Activated CD8-positive, alpha-beta T cell treated with anti-CD3 and anti-CD28 coated beads for 36 hours (primary cell): ENCODE measurements around the gene TRPV5. TPM values are rescaled to one million over a fixed set of nuclear protein-coding genes. Genes with fewer than 3 reads are reported as not detected.
A peak's percentile ranks its signal among the peaks of the same experiment; 100 is the strongest.

Experiments used
- ATAC-seq: fragments of 200-7000 bp; cut with Tn5 transposase; one replicate; pipeline ENCODE4 v1.10.0; 2021; ENCODE audit warnings: mild to moderate bottlenecking, moderate library complexity
- CTCF ChIA-PET: fragments of 350-600 bp; sonication (Branson Sonifier 250); formaldehyde crosslinking; loops from one replicate; lab custom pipeline; 2021; ENCODE audit warnings: antibody characterized with exemption; lab: Charles Lee
- POLR2A ChIA-PET: fragments of 350-600 bp; sonication (Branson Sonifier 250); formaldehyde crosslinking; loops from one replicate; lab custom pipeline; 2021; ENCODE audit warnings: antibody characterized with exemption; lab: Charles Lee
- DNase-seq: peaks from one replicate; pipeline ENCODE4 v3.0.0-alpha.2; 2020
- H3K27ac Mint-ChIP-seq: one replicate; pipeline ENCODE4 v1.8.0; 2021; ENCODE audit warnings: mild to moderate bottlenecking, mixed read lengths
- H3K27me3 Mint-ChIP-seq: one replicate; pipeline ENCODE4 v1.8.0; 2021; ENCODE audit warnings: mixed read lengths
- H3K36me3 Mint-ChIP-seq: one replicate; pipeline ENCODE4 v1.8.0; 2021; ENCODE audit warnings: low read depth, mixed read lengths
- H3K4me1 Mint-ChIP-seq: one replicate; pipeline ENCODE4 v1.8.0; 2021; ENCODE audit warnings: low read depth, mixed read lengths
- H3K4me3 Mint-ChIP-seq: one replicate; pipeline ENCODE4 v1.8.0; 2021; ENCODE audit warnings: mild to moderate bottlenecking, moderate library complexity, mixed read lengths
- H3K9me3 Mint-ChIP-seq: one replicate; pipeline ENCODE4 v1.8.0; 2021; ENCODE audit warnings: mixed read lengths
- CTCF ChIP-seq: fragments of 200-600 bp; IDR thresholded peaks from one replicate; pipeline ENCODE4 v1.8.0; 2022; ENCODE audit warnings: antibody characterized with exemption, mild to moderate bottlenecking
- intact Hi-C: fragments of 100-400 bp; cut with micrococcal nuclease; formaldehyde crosslinking; loops from one replicate; pipeline ENCODE4 v1.10.0; 2022
- total RNA-seq, 2 experiments: library from RNA; stranded (reverse); gene quantifications; one replicate each; pipeline ENCODE4 v1.2.3, GENCODE V29; 2021

Gene TRPV5
- total RNA-seq, 2 experiments from 2014 or later, result not detected

DNA sequence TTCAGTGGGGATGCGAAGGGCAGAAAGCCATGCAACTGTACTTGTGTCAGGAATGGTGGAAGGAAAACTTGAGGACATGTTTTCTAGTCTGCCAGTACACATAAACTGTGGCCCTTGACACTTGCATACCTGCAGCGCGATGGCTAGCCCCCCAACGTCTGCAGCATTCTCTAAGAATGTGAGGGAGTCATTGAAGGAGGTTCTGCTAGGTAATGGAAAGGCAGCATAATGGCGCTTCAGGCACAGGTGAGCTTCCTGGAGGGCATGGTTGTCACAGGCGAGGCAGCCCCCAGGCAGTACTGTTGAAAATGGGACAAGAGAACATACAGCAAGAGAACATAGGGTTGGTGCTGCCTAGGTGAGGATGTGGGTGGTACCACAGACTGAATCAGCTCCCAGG is 9.2 kb upstream of the TRPV5 start:
- CTCF ChIA-PET, result no interaction called here

GRCh38 chr7:142941541-142941940 is 8.0 kb upstream of the TRPV5 start:
- intact Hi-C loops, result no loop called here
- CTCF ChIA-PET, result interaction anchor here (0.9 kb wide), 1 partner anchor 353 kb away, joined by 3 read pairs; no protein-coding TSS in a partner anchor
- peaks cover 2% of the 10 kb centered on the region for H3K27me3 Mint-ChIP-seq

More for the DNA sequence above, 9.2 kb upstream of the TRPV5 start:
- H3K4me1 Mint-ChIP-seq, result no peaks in the 10 kb centered on the region
- peaks cover 2% of the 10 kb centered on the region for H3K27me3 Mint-ChIP-seq
- ATAC-seq, result no peak
- TF ChIP-seq CTCF, result no peak
- H3K4me3 Mint-ChIP-seq, result no peak overlapping the region
- H3K27ac Mint-ChIP-seq, result no peak overlapping the region
- no peaks in the 10 kb centered on the region for H3K9me3 Mint-ChIP-seq
- H3K36me3 Mint-ChIP-seq, result no peaks in the 10 kb centered on the region
- no peak for DNase-seq
- intact Hi-C loops, result no loop called here
- POLR2A ChIA-PET, result no interaction called here

DNA sequence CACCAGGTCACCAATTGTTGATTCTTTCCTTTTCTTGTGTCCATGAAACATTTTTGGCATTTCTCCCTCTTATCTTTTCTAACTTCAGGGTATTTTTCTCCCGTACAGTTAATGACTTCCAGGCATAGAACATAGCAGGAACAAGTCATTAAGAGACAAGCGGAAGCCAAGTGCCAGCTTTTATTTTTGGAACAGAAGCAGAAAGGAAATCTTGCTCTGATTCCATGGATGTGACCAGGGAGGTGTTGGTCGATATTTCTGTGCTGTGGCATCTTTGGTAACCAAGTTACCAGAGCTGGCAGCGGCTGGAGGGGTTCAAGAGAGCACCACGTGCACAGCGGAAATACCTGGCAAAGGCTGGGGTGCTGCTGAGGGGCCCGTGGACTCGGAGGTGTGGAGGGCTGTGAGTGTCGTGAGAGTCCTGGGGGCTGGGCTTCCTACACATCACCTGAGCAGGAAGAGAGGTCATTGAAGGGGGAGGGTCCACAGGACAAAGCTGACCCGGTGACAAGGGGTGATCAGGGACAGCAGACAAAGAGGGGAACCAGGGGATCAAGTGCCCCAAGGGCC is 7.5 kb upstream of the TRPV5 start:
- Mint-ChIP-seq H3K4me3 (no peak overlapping the region), H3K27ac (no peak overlapping the region), H3K9me3 (no peaks in the 10 kb centered on the region), H3K36me3 (no peaks in the 10 kb centered on the region), H3K4me1 (no peaks in the 10 kb centered on the region), H3K27me3 (peaks cover 2% of the 10 kb centered on the region)
- DNase-seq (no peak), ATAC-seq (no peak)
- intact Hi-C loops, result no loop called here
- no peak for TF ChIP-seq CTCF
- POLR2A ChIA-PET, result no interaction called here
- CTCF ChIA-PET, result no interaction called here

More at GRCh38 chr7:142941541-142941940, 8.0 kb upstream of the TRPV5 start:
- no peak for TF ChIP-seq CTCF
- H3K4me3 Mint-ChIP-seq, result no peak overlapping the region
- H3K36me3 Mint-ChIP-seq, result no peaks in the 10 kb centered on the region
- H3K27ac Mint-ChIP-seq, result no peak overlapping the region
- no peak for DNase-seq
- no peaks in the 10 kb centered on the region for H3K4me1 Mint-ChIP-seq
- no peak for ATAC-seq
- H3K9me3 Mint-ChIP-seq, result no peaks in the 10 kb centered on the region
- POLR2A ChIA-PET, result no interaction called here

- intact Hi-C loops, result no loop called here
- ChIA-PET POLR2A (no interaction called here), CTCF (interaction anchor here (1.0 kb wide), 1 partner anchor 63 kb away, joined by 3 read pairs; no protein-coding TSS in a partner anchor)
- Mint-ChIP-seq H3K4me1 (no peaks in the 10 kb centered on the region), H3K4me3 (no peak within 1 kb of the TSS), H3K36me3 (no peaks in the 10 kb centered on the region), H3K27ac (no peak within 1 kb of the TSS), H3K9me3 (no peaks in the 10 kb centered on the region), H3K27me3 (no peaks in the 10 kb centered on the region)
- peak; percentile 29 for TF ChIP-seq CTCF
- DNase-seq (peak; percentile 10), ATAC-seq (no peak)
These were observed 5.8 kb upstream of the TRPV5 start, which contains the start of gene LLCFC1 for GRCh38 chr7:142939226-142939910. LLCFC1 (plus strand) TSS chr7:142939484; CDS start chr7:142939622, 138 bp downstream.

DNA sequence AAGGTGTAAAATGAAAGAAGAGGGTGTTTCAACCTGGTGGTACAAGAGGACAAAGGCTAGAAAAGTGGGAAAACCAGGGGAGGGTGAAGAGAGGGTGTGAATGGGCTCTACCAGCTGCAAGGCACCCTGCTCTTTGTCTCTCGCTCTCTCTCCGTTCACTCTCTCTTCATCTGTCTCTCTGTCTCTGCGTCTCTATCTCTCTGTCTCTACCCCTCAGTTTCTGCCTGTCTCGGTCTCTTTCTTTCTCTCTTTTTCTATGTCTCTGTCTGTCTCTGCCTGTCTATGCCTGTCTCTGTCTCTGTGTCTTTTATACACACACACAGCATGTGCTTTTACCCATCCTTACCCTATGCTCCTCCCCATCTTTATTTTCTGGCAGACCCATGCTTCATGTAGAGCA is 5.1 kb upstream of the TRPV5 start:
- intact Hi-C loops, result no loop called here
- no peaks in the 10 kb centered on the region for H3K27me3 Mint-ChIP-seq
- H3K27ac Mint-ChIP-seq, result no peak overlapping the region
- H3K36me3 Mint-ChIP-seq, result no peaks in the 10 kb centered on the region
- DNase-seq (no peak), ATAC-seq (no peak)
- POLR2A ChIA-PET, result no interaction called here
- H3K4me3 Mint-ChIP-seq, result no peak overlapping the region
- CTCF ChIA-PET, result no interaction called here
- no peaks in the 10 kb centered on the region for H3K9me3 Mint-ChIP-seq
- no peaks in the 10 kb centered on the region for H3K4me1 Mint-ChIP-seq
- no peak for TF ChIP-seq CTCF
